ENCODE results near the gene PLB1. TPM values are rescaled to one million over a fixed set of nuclear protein-coding genes. Genes with fewer than 3 reads are reported as not detected.
A peak's percentile ranks its signal among the peaks of the same experiment; 100 is the strongest.

The PLB1 gene
- total and polyA plus RNA-seq, 9 of the 15 experiments (the other 6 are each of a cell fraction or from before 2014, with no cell fraction given): 0.01 to 0.09 (median 0.07) TPM; not detected in 2

- no peak; the same call in 1 of the 2 replicates for TF ChIP-seq ATF3 (IDR thresholded peaks at IDR 0.05)
- TF ChIP-seq ATF3 (CRISPR knock-in tag; conservative IDR thresholded peaks at IDR 0.05): no peak
- peak; percentile 78; the same call in 1 of the 2 replicates for TF ChIP-seq CC2D1A (IDR thresholded peaks at IDR 0.05)
- TF ChIP-seq ZNF445 (CRISPR knock-in tag; IDR thresholded peaks at IDR 0.05; ENCODE audit: low read depth): no peak
- TF ChIP-seq ETV6 (IDR thresholded peaks at IDR 0.05; ENCODE audit: borderline replicate concordance in 1 of 2, low read depth in 2 of 2, low read length in 1 of 2): no peak
- TF ChIP-seq ETV6 (CRISPR knock-in tag; IDR thresholded peaks at IDR 0.05; ENCODE audit: borderline replicate concordance): no peak
- TF ChIP-seq ZBTB9 (CRISPR knock-in tag; IDR thresholded peaks at IDR 0.05): 0 out of 2 replicates have a peak, but pooled peaks have one; percentile 80
- TF ChIP-seq E2F1 (CRISPR knock-in tag; IDR thresholded peaks at IDR 0.05): no peak
- no peak for TF ChIP-seq REST (IDR thresholded peaks at IDR 0.05; ENCODE audit: borderline replicate concordance)
- 0 out of 2 replicates have a peak, but pooled peaks have one; percentile 53 for TF ChIP-seq REST (CRISPR knock-in tag; IDR thresholded peaks at IDR 0.05; ENCODE audit: low read depth)
- peak in 1 of 2 experiments; percentile 83; a peak in 2 of 4 replicates for TF ChIP-seq TBL1XR1 (IDR thresholded peaks at IDR 0.05; ENCODE audit: low read length in 2 of 2)
- TF ChIP-seq CHCHD3 (CRISPR knock-in tag; IDR thresholded peaks at IDR 0.05): no peak
- TF ChIP-seq NFRKB (IDR thresholded peaks at IDR 0.05; ENCODE audit: low read depth): no peak
- TF ChIP-seq KDM4B (IDR thresholded peaks at IDR 0.05; ENCODE audit: borderline replicate concordance in 2 of 2, low read depth in 1 of 2): no peak
Observed at GRCh38 chr2:28516950-28517349, 21.1 kb downstream of the PLB1 start (continued).

All from K562 (cell line).